ENCODE measurements around the gene JRKL. TPM values are rescaled to one million over a fixed set of nuclear protein-coding genes. Genes with fewer than 3 reads are reported as not detected.

The JRKL gene
- total RNA-seq, 3 donors from 2014 or later, result 6.7 to 11.4 (median 9.2) TPM

DNA sequence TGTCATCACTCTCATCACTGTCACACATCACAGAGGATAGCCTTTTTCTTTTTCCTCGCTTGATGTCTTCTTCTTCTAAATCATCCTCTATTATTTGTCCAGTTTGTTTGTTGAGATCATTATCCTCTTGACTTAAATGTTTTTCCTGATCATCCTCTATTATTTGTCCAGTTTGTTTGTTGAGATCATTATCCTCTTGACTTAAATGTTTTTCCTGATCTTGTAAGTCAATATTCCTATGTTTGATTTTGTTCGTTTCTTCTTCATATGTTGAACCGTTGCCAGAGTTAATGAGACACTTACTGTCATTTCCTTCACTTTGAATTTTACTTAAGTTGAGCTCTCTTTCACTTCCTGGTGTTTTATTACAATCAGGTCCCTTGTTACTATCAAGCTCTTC, 5.7 kb upstream of the JRKL start:
- DNase-seq (ENCODE audit: low spot score in 2 of 2), result no peak
- intact Hi-C loops (cut with DNase I; ENCODE audit: low total_unique reads), result no loop called here
- TF ChIP-seq POLR2A (IDR thresholded peaks at IDR 0.05) (no peak), POLR2AphosphoS5 (IDR thresholded peaks at IDR 0.05) (no peak)
- TF ChIP-seq, protein P1, sequence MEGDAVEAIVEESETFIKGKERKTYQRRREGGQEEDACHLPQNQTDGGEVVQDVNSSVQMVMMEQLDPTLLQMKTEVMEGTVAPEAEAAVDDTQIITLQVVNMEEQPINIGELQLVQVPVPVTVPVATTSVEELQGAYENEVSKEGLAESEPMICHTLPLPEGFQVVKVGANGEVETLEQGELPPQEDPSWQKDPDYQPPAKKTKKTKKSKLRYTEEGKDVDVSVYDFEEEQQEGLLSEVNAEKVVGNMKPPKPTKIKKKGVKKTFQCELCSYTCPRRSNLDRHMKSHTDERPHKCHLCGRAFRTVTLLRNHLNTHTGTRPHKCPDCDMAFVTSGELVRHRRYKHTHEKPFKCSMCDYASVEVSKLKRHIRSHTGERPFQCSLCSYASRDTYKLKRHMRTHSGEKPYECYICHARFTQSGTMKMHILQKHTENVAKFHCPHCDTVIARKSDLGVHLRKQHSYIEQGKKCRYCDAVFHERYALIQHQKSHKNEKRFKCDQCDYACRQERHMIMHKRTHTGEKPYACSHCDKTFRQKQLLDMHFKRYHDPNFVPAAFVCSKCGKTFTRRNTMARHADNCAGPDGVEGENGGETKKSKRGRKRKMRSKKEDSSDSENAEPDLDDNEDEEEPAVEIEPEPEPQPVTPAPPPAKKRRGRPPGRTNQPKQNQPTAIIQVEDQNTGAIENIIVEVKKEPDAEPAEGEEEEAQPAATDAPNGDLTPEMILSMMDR (IDR thresholded peaks at IDR 0.05), result no peak

DNA sequence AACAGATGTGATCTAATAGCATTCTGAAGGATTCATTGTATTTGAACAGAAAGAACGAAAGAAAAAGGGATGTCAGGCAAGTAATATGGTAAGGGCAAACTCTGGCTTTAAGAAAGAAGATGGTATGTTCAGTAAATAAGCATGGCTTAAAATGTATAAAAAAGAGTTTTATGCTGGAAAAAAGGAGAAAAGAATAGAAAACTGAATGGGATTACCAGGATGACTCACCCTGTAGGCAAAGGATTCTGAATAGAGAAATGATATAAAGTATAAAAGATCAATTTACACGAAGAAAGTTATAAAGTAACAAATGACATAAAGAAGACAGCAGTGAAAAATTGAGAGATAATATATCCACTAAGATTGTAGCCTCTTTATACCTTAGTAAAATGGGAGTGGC, 4.6 kb upstream of the JRKL start:
- no peak for DNase-seq (ENCODE audit: low spot score in 2 of 2)
- no peak for TF ChIP-seq POLR2AphosphoS5 (IDR thresholded peaks at IDR 0.05)
- TF ChIP-seq POLR2A (IDR thresholded peaks at IDR 0.05), result no peak
- Histone ChIP-seq H3K9me3 (no peaks in the 10 kb centered on the region), H3K27ac (no peak overlapping the region), H3K36me3 (no peaks in the 10 kb centered on the region), H3K27me3 (no peaks in the 10 kb centered on the region), H3K4me1 (peaks cover 0 to 12% of the 10 kb centered on the region in 2 donors), H3K4me3 (no peak overlapping the region)
- intact Hi-C loops (cut with DNase I; ENCODE audit: low total_unique reads), result no loop called here

More for the DNA sequence above, 5.7 kb upstream of the JRKL start:
- no peaks in the 10 kb centered on the region for H3K27me3 ChIP-seq
- H3K4me1 ChIP-seq, result peaks cover 0 to 12% of the 10 kb centered on the region in 2 donors
- no peaks in the 10 kb centered on the region for H3K9me3 ChIP-seq
- H3K36me3 ChIP-seq, result no peaks in the 10 kb centered on the region
- no peak overlapping the region for H3K4me3 ChIP-seq
- no peak overlapping the region for H3K27ac ChIP-seq

DNA sequence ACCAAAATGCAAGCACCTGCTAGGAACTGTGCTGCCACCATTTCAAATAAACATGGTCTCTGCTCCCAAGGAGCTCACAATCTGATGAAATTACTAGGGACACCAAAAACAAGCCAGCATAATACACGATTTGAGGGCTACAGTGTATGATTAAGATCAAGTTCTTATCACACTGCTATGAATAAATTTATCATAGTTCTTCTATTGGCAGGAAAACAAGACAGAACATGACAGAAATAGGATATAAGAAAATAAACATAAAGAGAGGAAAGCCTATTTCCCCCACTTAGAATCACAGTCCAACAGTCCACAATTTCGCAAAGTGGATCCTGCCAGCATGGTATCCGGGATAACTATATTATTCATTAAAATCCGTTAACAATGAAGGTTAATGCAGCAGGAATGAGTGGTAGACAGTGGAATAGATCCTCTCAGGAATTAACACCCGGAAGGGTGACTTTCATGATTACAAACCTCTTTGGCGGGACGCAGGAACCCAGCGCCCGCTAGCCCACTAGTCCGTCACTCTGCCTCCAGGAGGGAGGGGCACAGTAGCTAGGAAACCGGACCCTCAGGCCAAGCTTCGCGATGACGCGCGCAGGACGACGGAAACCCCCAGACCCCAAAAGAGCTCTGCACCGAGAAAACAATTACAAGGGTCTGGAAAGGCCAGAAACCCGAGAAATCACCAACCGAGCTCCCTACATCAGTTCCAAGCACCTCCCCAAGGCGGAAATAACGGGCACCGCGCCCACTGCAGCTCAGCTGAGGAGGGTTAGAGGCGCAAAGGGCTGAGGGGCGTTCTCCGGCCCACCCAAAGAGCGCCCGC, 708 bp upstream of the JRKL start:
- no peaks in the 10 kb centered on the region for H3K27me3 ChIP-seq
- DNase-seq (ENCODE audit: low spot score in 2 of 2), result peak in 1 of 2 donors; percentile 17
- TF ChIP-seq, protein P1 (IDR thresholded peaks at IDR 0.05), result no peak
- TF ChIP-seq POLR2A (IDR thresholded peaks at IDR 0.05) (no peak), POLR2AphosphoS5 (IDR thresholded peaks at IDR 0.05) (no peak)
- peak overlapping the region; percentile 92 to 94 for H3K27ac ChIP-seq
- no peaks in the 10 kb centered on the region for H3K36me3 ChIP-seq
- intact Hi-C loops (cut with DNase I; ENCODE audit: low total_unique reads), result no loop called here
- H3K4me1 ChIP-seq, result peaks cover 0 to 12% of the 10 kb centered on the region in 2 donors
- H3K9me3 ChIP-seq, result no peaks in the 10 kb centered on the region
- peak overlapping the region; percentile 86 to 97 (median 88) for H3K4me3 ChIP-seq

DNA sequence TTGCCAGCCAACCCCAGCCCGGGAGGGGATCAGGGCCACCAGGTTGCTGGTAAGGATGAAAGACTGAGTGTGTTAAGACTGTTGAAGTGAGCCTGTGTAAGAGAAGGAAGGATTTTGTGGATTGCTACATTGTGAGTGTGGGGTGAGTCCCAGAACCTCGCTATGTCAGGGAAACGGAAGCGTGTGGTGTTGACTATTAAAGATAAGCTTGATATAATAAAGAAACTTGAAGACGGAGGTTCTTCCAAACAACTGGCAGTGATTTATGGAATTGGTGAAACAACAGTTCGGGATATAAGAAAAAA, 627 bp downstream of the JRKL start:
- intact Hi-C loops (cut with DNase I; ENCODE audit: low total_unique reads), result no loop called here
- peak overlapping the region; percentile 92 to 94 for H3K27ac ChIP-seq
- H3K4me3 ChIP-seq, result peak overlapping the region; percentile 86 to 97 (median 88)
- no peaks in the 10 kb centered on the region for H3K27me3 ChIP-seq
- H3K9me3 ChIP-seq, result no peaks in the 10 kb centered on the region
- DNase-seq (ENCODE audit: low spot score in 2 of 2), result no peak
- no peaks in the 10 kb centered on the region for H3K36me3 ChIP-seq
- TF ChIP-seq POLR2A (IDR thresholded peaks at IDR 0.05), result no peak
- TF ChIP-seq, protein P1 (IDR thresholded peaks at IDR 0.05), result no peak
- TF ChIP-seq POLR2AphosphoS5 (IDR thresholded peaks at IDR 0.05), result no peak
- peaks cover 0 to 12% of the 10 kb centered on the region in 2 donors for H3K4me1 ChIP-seq

DNA sequence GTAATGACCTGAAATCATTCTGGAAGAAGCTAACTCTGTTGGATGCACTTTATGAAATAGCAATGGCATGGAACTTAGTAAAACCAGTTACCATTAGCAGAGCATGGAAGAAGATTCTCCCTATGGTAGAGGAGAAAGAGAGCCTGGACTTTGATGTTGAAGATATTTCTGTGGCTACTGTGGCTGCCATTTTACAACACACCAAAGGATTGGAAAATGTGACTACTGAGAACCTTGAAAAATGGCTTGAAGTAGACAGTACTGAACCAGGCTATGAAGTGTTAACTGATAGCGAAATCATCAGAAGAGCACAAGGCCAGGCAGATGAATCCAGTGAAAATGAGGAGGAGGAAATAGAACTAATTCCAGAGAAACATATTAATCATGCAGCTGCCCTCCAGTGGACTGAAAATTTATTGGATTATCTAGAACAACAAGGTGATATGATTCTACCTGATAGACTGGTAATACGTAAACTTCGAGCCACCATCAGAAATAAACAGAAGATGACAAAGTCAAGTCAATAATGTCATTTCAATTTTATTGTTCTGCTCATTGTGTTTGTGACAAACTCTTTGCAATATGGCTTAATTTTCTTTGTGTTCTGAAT, 2.0 kb downstream of the JRKL start:
- peaks cover 0 to 12% of the 10 kb centered on the region in 2 donors for H3K4me1 ChIP-seq
- DNase-seq (ENCODE audit: low spot score in 2 of 2), result no peak
- no peak overlapping the region for H3K27ac ChIP-seq
- intact Hi-C loops (cut with DNase I; ENCODE audit: low total_unique reads), result no loop called here
- no peaks in the 10 kb centered on the region for H3K9me3 ChIP-seq
- H3K27me3 ChIP-seq, result no peaks in the 10 kb centered on the region
- no peak overlapping the region for H3K4me3 ChIP-seq
- no peak for TF ChIP-seq POLR2AphosphoS5 (IDR thresholded peaks at IDR 0.05)
- TF ChIP-seq, protein P1 (IDR thresholded peaks at IDR 0.05), result no peak
- H3K36me3 ChIP-seq, result no peaks in the 10 kb centered on the region

Measured in breast epithelium (tissue), 4 donors.